ENCODE results near the gene PADI3.

- TF ChIP-seq IRF9 (tag; IDR thresholded peaks at IDR 0.05) (no peak), BHLHE40 (IDR thresholded peaks at IDR 0.05; ENCODE audit: low read length) (no peak), POLR2AphosphoS2 (IDR thresholded peaks at IDR 0.05; ENCODE audit: low read length) (no peak), FOS (IDR thresholded peaks at IDR 0.05; ENCODE audit: extremely low read depth, insufficient read length) (no peak), SMC3 (conservative IDR thresholded peaks at IDR 0.05; ENCODE audit: insufficient read depth, low read depth, low read length) (no peak), ZNF324 (CRISPR knock-in tag; IDR thresholded peaks at IDR 0.05) (no peak), TAF7 (tag; IDR thresholded peaks at IDR 0.05) (no peak), ZNF384 (IDR thresholded peaks at IDR 0.05; ENCODE audit: low read depth, low read length) (no peak), PREB (CRISPR knock-in tag; IDR thresholded peaks at IDR 0.05) (no peak), CTCF (IDR thresholded peaks at IDR 0.05 in 2 of 3, conservative IDR thresholded peaks at IDR 0.05 in 1 of 3; ENCODE audit: insufficient read depth in 2 of 3, low read depth in 1 of 3, low read length in 3 of 3) (no peak), REST (IDR thresholded peaks at IDR 0.05; ENCODE audit: borderline replicate concordance) (no peak), REST (CRISPR knock-in tag; IDR thresholded peaks at IDR 0.05; ENCODE audit: low read depth) (no peak), NR3C1 (CRISPR knock-in tag; IDR thresholded peaks at IDR 0.05) (no peak), ZNF282 (CRISPR knock-in tag; IDR thresholded peaks at IDR 0.05) (no peak)
Observed at GRCh38 chr1:17295292-17295691, 46.4 kb downstream of the PADI3 start.
